Measurements from ENCODE around the gene COMT.

Gene COMT

DNA sequence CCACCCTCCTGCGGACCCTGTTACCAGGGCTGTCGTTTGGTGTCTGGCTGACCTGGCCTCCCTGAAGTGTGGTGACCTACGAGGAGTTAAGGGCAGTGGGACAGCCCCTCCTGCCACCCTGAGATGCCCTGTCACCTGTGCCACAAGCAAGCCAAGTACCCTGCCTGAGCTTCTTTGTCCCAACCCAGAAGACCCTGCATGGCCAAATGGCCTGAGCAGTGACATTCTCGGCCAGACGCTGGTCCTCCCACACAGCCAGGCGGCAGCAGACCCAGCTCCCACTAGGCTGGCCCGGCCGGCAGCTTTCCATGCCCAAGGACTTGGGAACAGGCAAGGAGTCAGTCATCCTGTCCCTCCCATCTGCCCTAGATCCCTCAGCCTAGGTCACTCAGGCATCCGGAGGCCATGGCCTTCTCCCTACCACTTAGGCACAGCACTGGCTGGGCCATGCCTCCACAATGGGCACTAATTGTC is 67.5 kb downstream of the COMT start:
- no peak for DNase-seq (ENCODE audit: insufficient read length, low spot score)
- FAIRE-seq: no peak

DNA sequence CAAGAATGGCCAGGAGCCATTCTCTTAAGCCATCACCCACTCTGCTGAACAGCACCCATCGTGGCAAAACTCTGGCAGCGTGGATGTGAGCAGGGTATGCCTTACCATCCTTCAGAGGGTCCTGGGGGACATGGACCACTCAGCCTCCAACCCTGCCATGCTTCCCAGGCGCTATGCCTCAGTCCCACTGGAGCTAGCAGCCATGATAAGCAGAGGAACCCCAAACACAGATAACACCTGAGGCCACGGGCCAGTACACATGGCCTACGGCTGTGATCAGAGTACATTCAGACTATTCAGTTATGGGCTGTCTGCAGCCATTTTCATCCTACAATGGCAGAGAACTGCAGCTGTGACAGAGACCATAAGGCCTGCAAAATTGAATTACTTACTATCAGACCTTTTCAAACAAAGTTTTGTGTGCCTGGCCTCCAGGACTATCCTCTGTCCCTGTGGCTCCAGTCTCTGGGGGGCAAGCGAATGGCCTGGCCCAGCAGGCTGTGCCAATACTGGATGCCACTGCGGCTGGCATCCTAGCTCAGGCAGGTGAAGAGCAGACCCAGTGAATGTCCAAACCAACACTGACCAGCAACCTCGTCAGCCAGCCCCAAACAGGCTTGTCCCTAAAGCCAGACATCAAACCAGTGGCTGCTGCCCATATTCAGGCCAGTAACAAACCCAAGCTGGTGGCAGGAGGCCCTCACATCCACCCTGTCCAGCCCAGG is 68.2 kb downstream of the COMT start:
- DNase-seq (ENCODE audit: insufficient read length, low spot score) (no peak), FAIRE-seq (no peak)

DNA sequence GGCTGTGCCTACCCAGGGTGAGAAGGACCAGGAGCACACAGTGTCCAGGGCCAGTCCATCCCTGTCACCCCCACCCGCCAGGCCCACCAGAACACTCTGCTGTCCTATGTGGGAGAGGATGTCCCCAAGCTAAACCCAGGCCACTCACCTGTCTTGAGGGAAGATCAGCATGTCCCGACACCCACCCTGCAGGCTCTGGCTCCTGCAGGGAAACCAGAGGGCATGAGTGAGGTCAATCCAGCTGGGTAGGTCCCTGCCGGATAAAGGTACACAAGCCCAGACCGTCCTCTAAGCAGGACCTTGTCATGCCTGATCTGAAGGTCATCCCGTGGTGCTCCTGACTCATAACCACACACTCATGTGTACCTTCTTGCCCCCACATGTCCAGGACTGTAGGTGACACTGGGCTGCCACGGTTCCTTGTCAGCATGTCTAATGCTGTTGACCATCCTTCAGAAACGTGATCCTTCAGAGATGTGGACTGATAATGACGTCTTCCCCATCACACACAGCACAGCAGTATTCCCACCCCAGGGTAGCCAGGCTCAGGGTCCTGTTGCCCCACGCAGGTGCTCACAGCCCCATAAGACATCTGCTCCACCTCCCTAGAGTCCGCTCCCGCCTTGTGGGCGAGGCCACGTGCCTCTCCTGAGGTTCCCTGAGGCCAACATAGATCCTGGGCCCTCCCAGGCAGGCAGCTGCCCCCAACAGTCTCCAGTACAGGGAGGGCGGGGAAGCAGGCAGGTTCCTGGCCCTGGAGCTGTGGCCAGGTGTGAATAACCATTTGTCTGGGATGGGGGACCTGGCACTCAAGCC is 68.9 kb downstream of the COMT start:
- no peak for DNase-seq (ENCODE audit: insufficient read length, low spot score)
- FAIRE-seq: no peak

DNA sequence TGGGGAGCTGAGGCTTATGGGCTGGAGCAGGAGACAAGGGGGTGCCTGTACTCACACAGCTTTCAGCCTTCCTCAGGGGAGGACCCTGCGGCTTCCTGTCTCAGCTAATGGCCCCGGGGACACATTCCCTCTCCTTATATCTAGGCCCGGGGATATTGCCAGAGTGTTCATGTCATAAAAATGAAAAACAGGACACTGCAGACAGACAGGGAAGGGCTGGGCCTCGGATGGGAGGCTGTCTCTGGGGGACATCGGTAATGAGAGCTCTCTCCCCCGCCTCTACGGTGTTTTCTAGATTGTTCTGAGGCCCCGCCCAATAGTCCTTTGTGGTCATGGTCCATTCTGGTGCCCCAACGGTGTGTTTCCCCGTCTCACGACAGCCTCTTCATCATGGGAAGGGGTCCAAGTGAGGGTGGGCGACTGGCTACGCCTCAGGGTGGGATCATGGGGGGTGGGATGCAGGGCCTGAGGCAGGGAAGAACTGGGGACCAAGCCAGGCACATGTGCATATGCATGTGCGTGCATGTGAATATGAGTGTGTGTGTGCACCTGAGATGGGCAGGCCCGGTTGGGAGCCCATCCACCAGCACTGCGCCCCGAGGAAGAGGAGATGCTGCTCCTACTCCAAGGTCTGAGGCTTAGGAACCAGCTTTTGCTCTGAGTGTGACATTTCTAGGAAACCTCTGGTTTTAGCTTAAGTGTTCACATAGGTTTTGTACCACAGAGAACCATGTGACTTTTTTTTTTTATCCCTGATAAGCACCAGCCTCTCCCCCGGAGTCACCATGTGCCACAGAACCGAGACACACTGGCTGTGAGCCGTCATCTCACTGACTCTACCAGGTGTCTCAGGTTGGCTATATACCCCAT is 69.8 kb downstream of the COMT start:
- no peak for FAIRE-seq
- no peak for DNase-seq (ENCODE audit: insufficient read length, low spot score)

DNA sequence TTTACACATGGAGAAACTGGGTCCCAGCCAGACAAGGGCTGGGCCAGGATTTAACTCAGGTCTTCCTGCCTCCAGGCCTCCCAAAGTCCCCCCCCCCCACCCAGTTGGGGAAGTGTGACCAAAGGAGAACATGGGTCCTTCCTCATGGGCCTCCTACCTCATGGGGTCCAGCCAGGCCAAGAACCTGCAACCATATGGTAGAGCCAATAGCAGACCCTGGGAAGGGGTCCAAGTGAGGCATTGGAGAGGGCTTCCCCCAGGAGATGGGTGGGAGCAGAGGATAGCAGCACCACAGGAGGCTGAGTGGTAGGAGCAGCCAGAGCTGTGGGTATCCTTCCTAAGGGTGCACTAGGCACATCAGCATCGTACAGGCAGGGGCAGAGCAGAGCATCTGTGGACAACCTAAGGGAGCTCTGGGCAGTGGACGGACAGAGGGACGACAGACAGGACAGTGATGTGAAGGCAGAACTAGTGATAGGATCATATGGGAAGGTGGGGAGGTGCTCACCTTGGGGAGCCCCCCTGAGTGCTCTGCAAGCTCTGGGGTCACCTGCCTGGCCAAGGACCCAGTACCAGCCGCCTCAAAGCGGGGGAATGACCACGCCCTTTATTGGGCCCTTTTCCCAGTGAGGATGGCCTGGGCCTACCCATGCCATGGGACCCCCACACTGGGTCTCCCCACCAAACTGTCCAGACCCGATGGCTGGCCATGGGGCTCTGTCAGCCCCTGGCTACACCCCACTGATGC is 70.6 kb downstream of the COMT start:
- no peak for FAIRE-seq
- no peak for DNase-seq (ENCODE audit: insufficient read length, low spot score)

DNA sequence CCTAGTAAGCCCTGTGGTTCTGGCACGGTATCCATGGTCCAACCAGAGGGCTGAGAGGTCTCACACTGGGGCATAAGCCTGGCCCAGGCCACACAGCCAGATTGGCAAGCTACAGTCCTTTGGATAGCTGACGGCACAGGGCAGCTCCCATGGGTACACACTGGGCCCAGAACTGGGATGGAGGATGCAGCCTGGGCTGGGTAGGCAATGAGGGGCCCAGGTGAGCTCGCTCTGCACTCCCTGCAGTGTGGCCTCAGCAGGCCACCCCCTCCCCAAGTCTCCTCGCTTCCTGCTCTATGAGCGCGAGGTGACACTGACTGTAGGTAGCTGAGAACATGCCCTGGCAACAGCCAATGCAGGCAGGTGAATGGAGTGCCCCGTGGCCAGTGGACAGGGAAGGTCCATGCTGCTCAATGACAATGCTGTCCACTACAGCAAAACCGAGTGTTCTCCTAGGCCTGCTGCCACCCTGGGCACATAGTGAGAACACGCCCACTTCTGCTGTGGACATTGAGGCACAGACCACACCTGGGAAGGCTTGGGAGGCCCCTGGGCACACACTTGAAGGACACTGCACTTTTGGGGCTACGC is 71.3 kb downstream of the COMT start:
- no peak for FAIRE-seq
- DNase-seq (ENCODE audit: insufficient read length, low spot score): no peak

DNA sequence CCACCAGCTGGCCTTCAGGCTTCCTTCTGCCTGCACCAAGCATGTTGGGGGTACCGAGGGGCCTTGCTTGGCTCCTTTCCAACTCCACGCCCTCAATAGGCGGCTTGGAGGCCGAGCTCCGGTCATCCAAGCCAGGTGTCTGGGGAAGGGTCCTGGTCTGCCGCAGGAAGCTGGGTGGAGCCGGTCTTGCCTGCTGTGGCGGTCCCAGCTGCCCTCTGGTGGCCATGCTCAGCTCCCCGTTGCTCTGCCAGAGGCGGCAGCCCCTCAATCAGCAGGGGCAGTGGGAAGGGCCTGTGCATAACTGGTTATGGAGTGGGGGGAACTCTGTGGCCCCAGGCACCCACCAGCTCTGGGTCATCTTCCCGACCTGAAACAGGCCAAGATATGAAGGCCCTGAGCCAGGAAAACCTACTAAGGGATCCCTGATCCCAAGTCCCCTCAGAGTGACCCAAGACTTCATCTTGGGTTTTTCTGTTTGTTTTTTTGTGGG is 71.9 kb downstream of the COMT start:
- FAIRE-seq (no peak), DNase-seq (ENCODE audit: insufficient read length, low spot score) (no peak)

DNA sequence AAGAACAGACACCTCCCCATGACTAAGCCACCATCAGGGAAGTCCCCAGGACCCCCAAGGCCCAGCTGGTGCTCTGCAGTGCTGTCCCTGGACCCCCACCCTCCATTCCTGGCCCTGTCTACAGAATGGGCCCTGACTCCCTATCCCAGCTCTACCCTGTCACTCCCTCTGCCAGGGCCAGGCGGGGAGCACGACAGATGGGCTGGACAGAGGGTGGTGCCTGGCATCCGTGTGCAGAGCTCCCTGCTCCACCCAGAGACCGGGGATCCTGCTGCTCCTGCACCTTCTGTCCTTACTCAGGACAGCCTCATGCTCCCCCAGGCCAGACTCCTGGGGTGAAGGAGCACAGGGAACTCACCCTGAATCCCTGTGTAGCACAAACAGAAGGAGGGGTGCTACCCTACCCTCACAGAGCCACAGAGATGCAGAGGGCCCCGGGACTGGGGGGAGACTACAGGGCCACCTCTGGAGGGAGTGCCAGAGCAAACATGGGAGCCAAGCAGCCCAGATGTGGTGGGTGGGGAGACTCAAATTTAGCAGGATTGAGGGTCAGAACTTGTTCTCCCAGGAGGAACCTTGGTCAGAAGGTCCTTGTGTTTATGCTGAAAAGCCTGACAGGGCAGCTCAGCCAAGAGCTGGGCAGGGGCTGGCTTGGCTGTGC is 73.1 kb downstream of the COMT start:
- no peak for FAIRE-seq
- no peak for DNase-seq (ENCODE audit: insufficient read length, low spot score)

DNA sequence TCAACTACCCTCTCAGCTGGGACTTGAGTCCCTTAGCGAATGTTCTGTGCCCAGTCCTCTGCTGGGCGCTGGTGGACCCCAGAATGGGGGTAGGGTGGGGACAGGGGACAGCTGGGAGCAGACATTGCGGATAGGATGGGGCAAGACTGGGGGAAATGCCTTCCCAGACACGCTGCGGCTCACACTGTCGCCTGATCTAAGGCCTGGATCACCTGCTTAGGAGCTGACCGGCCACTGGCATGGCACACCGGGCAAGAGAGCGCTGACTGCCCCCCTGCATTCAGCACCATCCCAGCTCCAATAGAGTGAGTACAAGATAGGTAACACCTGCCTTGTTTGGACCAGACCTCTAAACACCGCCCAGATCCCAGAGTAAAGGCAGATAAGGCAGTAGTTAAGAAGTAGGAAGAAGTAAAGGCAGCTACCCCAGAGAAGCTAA is 73.6 kb downstream of the COMT start:
- DNase-seq (ENCODE audit: insufficient read length, low spot score) (no peak), FAIRE-seq (no peak)

DNA sequence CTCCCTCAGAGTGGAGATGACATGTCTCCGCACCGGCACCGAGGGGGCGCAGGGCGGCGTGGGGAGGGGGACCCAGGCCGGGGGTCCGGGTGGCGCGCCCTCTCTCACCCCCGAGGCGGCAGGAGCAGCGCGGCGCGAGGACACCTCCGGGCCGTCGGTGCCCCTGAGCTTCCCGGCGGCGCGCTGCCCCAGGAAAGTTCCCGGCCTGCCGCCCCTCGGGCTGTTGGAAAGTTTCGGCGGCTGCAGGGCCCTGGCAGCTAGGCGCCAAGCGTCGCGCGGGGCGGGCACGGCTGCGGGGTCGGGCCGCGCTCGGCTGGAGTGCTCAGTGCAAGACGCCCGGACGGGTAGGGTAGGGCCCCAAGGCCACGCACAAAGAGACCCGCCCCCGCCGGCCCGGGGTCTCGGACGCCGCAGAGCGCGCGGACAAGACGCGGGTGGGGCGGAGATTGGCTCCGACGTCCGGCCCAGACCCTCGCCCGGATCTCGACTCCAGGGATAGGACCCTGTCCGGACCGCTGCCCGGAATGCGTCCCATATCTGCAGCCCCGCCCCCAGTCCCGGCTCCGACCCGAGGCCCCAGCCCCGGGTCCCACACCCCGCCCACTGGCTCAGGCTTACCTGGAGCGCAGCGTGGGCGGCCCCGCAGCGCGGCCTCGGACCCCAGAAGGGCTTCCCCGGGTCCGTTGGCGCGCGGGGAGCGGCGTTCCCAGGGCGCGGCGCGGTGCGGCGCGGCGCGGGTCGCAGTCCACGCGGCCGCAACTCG is 74.6 kb downstream of the COMT start:
- DNase-seq (ENCODE audit: insufficient read length, low spot score) (no peak), FAIRE-seq (no peak)

DNA sequence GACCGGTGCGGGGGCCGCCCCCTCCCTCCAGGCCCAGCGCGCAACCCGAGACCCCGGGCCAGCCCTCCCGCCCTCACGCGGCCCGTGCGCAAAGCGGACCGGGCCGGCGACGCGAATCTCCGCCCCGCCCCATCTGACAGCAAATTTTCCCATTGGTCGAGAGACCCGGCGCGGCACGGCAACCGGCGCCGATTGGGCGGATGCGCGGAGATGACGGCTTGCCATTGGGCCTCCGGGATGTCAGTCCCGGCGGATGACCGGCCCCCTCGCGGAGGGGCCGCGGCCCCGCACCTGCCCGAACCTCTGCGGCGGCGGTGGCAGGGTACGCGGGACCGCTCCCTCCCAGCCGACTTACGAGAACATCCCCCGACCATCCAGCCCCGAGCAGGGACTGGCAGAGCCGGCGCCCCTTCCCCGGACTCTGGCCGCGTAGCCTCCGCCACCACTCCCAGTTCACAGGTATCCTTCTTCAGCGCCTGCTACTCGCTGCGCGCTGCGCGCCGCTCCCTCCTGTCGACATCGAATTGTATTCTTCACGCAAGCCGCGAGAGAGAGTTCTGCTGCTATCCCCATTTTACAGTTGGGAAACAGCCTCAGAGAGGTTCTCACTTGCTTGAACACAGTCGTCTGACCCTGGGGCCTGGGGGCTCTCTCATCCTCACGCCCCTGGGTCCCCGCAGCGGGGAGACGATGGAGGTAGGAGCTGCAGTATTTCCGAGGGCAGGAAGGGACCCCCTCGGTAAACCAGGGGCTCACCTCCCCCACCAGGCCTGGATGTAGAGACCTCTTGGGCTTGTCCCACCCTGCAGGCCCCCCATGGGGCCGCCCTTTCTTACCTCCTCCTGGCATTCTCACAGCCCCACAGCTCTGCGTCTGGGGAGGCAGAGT is 75.4 kb downstream of the COMT start, which contains the start of gene ARVCF:
ARVCF (minus strand) TSS at position 90 of the 888 bp plus-strand sequence. CDS start 26,029 bp downstream, outside the sequence.
- peak; percentile 85 for FAIRE-seq
- DNase-seq (ENCODE audit: insufficient read length, low spot score): peak; percentile 98

DNA sequence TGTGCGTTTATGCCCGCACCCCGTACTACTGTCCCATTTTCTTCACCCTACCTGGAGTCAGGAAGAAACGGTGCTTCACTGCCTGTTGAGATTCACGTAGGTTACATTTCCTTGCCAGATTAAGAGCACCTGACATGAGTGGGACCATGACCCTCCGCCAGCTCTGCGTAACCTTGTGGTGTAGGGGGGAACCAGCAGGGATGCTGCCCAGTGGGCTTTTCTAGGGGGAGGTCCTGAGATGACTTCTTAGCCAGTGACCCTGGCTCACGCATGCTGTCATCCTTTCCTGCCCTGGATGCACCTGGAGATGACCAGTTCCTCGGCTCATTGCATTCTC is 76.0 kb downstream of the COMT start:
- FAIRE-seq (no peak), DNase-seq (ENCODE audit: insufficient read length, low spot score) (no peak)

DNA sequence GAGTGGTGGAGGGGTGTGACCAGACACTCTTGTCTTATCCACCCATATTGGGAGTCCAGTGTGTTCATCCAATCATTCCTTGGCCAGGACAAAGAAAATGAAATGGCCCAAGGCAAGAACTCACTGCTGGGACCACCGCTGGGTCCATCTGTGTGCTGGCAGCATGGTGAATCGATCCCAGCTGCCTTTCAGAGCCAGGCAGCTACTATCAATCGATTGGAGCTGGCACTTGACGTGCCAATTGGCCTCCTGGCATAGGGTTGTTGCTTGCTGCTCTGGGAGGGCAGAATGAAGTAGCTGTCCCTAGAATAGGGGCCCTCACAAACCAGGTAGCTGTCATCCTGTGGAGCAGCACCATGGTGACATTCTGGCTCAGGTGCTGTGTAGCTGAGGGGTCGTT is 76.4 kb downstream of the COMT start:
- DNase-seq (ENCODE audit: insufficient read length, low spot score) (no peak), FAIRE-seq (no peak)
